DOHH2 (cell line): Measurements from ENCODE around the gene RIMS1.

Source experiments
- H3F3A ChIP-seq: fragments of 200-600 bp; sonication (generic), shearing (Covaris generic); 2 replicates; pipeline ENCODE4 v1.6.0; 2016; ENCODE audit warnings: antibody characterized with exemption, mild to moderate bottlenecking; ENCODE audit not compliant: control insufficient read depth, insufficient read depth
- H3K27ac ChIP-seq: fragments of 200-600 bp; sonication (generic); 2 replicates; pipeline ENCODE4 v1.5.1; 2014; ENCODE audit warnings: low read depth, mild to moderate bottlenecking, low read length, moderate library complexity
- H3K27me3 ChIP-seq: fragments of 200-600 bp; sonication (generic); 2 replicates; pipeline ENCODE4 v1.6.1; 2014; ENCODE audit warnings: mild to moderate bottlenecking, low read length, mixed read lengths; ENCODE audit not compliant: control insufficient read depth
- H3K36me3 ChIP-seq: fragments of 200-600 bp; sonication (generic); 2 replicates; pipeline ENCODE4 v1.6.1; 2014; ENCODE audit warnings: mild to moderate bottlenecking, low read length, moderate library complexity, mixed read lengths; ENCODE audit not compliant: control insufficient read depth
- H3K4me1 ChIP-seq: fragments of 200-600 bp; sonication (generic); 2 replicates; pipeline ENCODE4 v1.6.1; 2014; ENCODE audit warnings: mild to moderate bottlenecking, low read length, mixed read lengths; ENCODE audit not compliant: control insufficient read depth
- H3K4me2 ChIP-seq: fragments of 200-600 bp; sonication (generic); 2 replicates; pipeline ENCODE4 v1.6.0; 2014; ENCODE audit warnings: mild to moderate bottlenecking, low read length, moderate library complexity
- H3K4me3 ChIP-seq: fragments of 200-600 bp; sonication (generic); 2 replicates; pipeline ENCODE4 v1.5.1; 2014; ENCODE audit warnings: mild to moderate bottlenecking, low read length, mixed read lengths
- H3K79me2 ChIP-seq: fragments of 200-600 bp; sonication (generic); 2 replicates; pipeline ENCODE4 v1.6.1; 2014; ENCODE audit warnings: mild to moderate bottlenecking, low read length, mixed read lengths; ENCODE audit not compliant: control insufficient read depth
- H3K9me2 ChIP-seq: fragments of 200-600 bp; sonication (generic); replicated peaks from 2 replicates; pipeline ENCODE4 v1.6.1; 2014; ENCODE audit warnings: mild to moderate bottlenecking, low read length, mixed read lengths; ENCODE audit not compliant: control insufficient read depth
- H3K9me3 ChIP-seq: fragments of 200-600 bp; sonication (generic); 2 replicates; pipeline ENCODE4 v1.6.1; 2014; ENCODE audit warnings: antibody characterized with exemption, low read length, mixed read lengths; ENCODE audit not compliant: control insufficient read depth, insufficient read depth
- H4K20me1 ChIP-seq: fragments of 200-600 bp; sonication (generic); 2 replicates; pipeline ENCODE4 v1.6.0; 2014; ENCODE audit warnings: low read depth, mild to moderate bottlenecking, antibody characterized with exemption, low read length, moderate library complexity; ENCODE audit not compliant: control insufficient read depth, insufficient read depth
- CTCF ChIP-seq: fragments of 200-600 bp; sonication (generic); IDR thresholded peaks from one replicate; pipeline ENCODE4 v1.5.1; 2014; ENCODE audit warnings: antibody characterized with exemption, mild to moderate bottlenecking, low read depth, low read length; ENCODE audit not compliant: poor library complexity, severe bottlenecking
- EZH2phosphoT487 ChIP-seq: fragments of 200-600 bp; sonication (generic); IDR thresholded peaks from 2 replicates; pipeline ENCODE4 v1.6.1; 2017; ENCODE audit warnings: borderline replicate concordance, mild to moderate bottlenecking, antibody characterized with exemption, low read length, moderate library complexity, mixed read lengths

Gene RIMS1

GRCh38 chr6:72022830-72023229 is 136.5 kb downstream of the RIMS1 start:
- Histone ChIP-seq H3K9me2 (no peaks in the 10 kb centered on the region), H3K4me3 (no peak overlapping the region), H3K27me3 (no peaks in the 10 kb centered on the region), H3K27ac (no peak overlapping the region), H4K20me1 (no peaks in the 10 kb centered on the region), H3K9me3 (no peaks in the 10 kb centered on the region), H3K79me2 (no peaks in the 10 kb centered on the region), H3K36me3 (no peaks in the 10 kb centered on the region), H3K4me1 (no peaks in the 10 kb centered on the region), H3K4me2 (no peak overlapping the region), H3F3A (no peaks in the 10 kb centered on the region)
- no peak for TF ChIP-seq EZH2phosphoT487
- no peak for TF ChIP-seq CTCF

GRCh38 chr6:72031471-72031870 is 145.1 kb downstream of the RIMS1 start:
- no peaks in the 10 kb centered on the region for H3F3A ChIP-seq
- H3K36me3 ChIP-seq, result no peaks in the 10 kb centered on the region
- no peaks in the 10 kb centered on the region for H3K9me2 ChIP-seq
- H3K4me2 ChIP-seq, result no peak overlapping the region
- no peaks in the 10 kb centered on the region for H4K20me1 ChIP-seq
- TF ChIP-seq EZH2phosphoT487 (no peak), CTCF (no peak)
- H3K4me3 ChIP-seq, result no peak overlapping the region
- H3K27me3 ChIP-seq, result no peaks in the 10 kb centered on the region
- H3K4me1 ChIP-seq, result no peaks in the 10 kb centered on the region
- H3K79me2 ChIP-seq, result no peaks in the 10 kb centered on the region
- H3K27ac ChIP-seq, result no peak overlapping the region
- no peaks in the 10 kb centered on the region for H3K9me3 ChIP-seq

- Histone ChIP-seq H3F3A (no peaks in the 10 kb centered on the region), H3K27me3 (no peaks in the 10 kb centered on the region), H3K4me2 (no peak overlapping the region), H3K27ac (no peak overlapping the region), H3K36me3 (no peaks in the 10 kb centered on the region), H3K9me3 (no peaks in the 10 kb centered on the region), H3K79me2 (no peaks in the 10 kb centered on the region), H3K4me3 (no peak overlapping the region), H4K20me1 (no peaks in the 10 kb centered on the region), H3K9me2 (no peaks in the 10 kb centered on the region), H3K4me1 (no peaks in the 10 kb centered on the region)
- TF ChIP-seq EZH2phosphoT487 (no peak), CTCF (no peak)
These were observed 145.7 kb downstream of the RIMS1 start for GRCh38 chr6:72032086-72032485.

- Histone ChIP-seq H3K36me3 (no peaks in the 10 kb centered on the region), H3K9me3 (no peaks in the 10 kb centered on the region), H3K27ac (no peak overlapping the region), H3K79me2 (no peaks in the 10 kb centered on the region), H4K20me1 (no peaks in the 10 kb centered on the region), H3F3A (no peaks in the 10 kb centered on the region), H3K9me2 (no peaks in the 10 kb centered on the region), H3K4me3 (no peak overlapping the region), H3K4me2 (no peak overlapping the region), H3K27me3 (no peaks in the 10 kb centered on the region), H3K4me1 (no peaks in the 10 kb centered on the region)
- TF ChIP-seq CTCF, result no peak
- TF ChIP-seq EZH2phosphoT487, result no peak
These were observed 149.1 kb downstream of the RIMS1 start for GRCh38 chr6:72035486-72035885.
